ENCODE measurements around the gene CTCFL.

DNA sequence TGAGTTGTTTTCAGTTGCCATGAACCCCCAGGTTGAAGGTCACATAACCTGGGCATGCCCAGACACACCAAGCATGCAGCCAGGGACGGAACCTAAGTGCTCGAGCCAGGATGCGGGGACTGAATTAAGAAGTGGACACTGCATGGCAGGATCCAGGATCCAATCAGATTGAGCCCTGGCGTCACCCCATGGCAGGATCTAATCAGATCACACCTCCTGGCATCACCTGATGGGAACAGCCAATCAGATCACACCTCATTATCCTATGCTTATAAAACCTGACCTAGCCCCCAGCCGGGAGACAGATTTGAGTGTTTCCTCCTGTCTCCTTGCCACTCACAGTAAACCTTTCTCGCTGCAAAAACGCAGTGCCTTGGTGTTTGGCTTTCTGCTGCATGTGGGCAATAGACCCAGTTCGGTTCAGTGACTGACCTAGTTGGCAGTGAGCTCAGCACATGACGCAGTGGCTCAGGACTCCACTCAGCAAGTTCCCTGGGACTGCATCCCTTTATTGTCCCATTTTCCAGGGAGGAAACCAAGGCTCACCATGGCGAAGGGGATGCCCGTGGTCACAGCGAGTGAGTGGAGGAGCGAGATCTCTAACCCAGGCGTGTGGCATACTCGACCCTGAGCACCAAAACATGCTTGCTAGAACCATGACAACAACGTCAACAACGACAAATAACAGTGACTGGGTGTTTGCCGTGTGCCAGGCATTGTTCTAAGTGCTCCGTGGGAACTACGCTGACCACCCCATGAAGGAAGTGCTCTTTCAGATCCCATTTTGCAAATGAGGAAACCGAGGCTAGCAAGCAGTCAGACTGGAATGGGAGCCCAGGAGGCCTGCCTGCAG, 67.5 kb downstream of the CTCFL start:
- TF ChIP-seq EZH2 (IDR thresholded peaks at IDR 0.05; ENCODE audit: low read depth, low read length, severe bottlenecking): no peak
- TF ChIP-seq, protein P1, sequence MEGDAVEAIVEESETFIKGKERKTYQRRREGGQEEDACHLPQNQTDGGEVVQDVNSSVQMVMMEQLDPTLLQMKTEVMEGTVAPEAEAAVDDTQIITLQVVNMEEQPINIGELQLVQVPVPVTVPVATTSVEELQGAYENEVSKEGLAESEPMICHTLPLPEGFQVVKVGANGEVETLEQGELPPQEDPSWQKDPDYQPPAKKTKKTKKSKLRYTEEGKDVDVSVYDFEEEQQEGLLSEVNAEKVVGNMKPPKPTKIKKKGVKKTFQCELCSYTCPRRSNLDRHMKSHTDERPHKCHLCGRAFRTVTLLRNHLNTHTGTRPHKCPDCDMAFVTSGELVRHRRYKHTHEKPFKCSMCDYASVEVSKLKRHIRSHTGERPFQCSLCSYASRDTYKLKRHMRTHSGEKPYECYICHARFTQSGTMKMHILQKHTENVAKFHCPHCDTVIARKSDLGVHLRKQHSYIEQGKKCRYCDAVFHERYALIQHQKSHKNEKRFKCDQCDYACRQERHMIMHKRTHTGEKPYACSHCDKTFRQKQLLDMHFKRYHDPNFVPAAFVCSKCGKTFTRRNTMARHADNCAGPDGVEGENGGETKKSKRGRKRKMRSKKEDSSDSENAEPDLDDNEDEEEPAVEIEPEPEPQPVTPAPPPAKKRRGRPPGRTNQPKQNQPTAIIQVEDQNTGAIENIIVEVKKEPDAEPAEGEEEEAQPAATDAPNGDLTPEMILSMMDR (IDR thresholded peaks at IDR 0.05; ENCODE audit: control extremely low read depth in 1 of 3, insufficient read depth in 1 of 3, low read depth in 1 of 3, low read length in 3 of 3): no peak

Data from H1 (cell line).